M059J (cell line): ENCODE data around the gene AQP9. TPM values are rescaled to one million over a fixed set of nuclear protein-coding genes. Genes with fewer than 3 reads are reported as not detected.
"Not testable (repeated sequence)": the region's sequence is repeated elsewhere in the genome, so short reads cannot be mapped to it uniquely, and the experiment has no call there.

ENCODE experiments used
- DNase-seq: peaks from one replicate; pipeline ENCODE4 v3.0.0-alpha.2; 2012; ENCODE audit warnings: low read depth
- total RNA-seq: library from RNA; depleted of rRNA; stranded (reverse); fragments of >200 nt; shearing (Covaris generic); gene quantifications from 2 replicates; pipeline ENCODE4 v1.2.3, GENCODE V29; 2014

The AQP9 gene
- total RNA-seq, 1 experiment from 2014 or later, result not detected

DNA sequence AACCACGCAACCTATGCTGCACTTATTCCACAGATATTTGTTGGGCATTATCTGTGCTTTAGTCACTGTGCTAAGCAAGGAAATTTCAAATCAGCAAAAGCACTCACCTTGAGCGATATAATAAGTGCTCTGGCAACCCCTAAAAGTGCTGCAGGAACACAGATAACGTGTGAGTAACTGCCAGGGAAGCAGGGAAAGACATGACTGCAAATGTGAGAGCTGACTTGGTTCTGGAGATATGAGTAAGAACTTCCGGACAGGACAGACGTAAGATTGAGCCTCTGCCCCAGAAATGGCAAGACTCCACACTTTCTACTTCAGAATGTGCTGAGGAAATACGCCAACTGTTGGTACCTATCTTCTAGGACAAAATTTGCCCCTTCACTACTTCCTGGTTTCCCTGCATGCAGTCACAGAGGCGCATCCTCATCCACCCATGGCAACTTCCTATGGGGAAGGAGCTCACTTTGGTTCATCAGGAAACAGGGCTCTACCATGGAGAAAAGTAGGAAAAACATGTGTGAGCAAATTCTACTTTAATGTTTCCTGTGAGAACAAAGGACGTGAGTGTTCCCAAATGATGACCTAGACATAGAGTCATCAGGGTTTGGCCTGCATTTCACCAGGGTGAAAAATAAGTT, 41.7 kb downstream of the AQP9 start:
- DNase-seq, result peak; percentile 61

DNA sequence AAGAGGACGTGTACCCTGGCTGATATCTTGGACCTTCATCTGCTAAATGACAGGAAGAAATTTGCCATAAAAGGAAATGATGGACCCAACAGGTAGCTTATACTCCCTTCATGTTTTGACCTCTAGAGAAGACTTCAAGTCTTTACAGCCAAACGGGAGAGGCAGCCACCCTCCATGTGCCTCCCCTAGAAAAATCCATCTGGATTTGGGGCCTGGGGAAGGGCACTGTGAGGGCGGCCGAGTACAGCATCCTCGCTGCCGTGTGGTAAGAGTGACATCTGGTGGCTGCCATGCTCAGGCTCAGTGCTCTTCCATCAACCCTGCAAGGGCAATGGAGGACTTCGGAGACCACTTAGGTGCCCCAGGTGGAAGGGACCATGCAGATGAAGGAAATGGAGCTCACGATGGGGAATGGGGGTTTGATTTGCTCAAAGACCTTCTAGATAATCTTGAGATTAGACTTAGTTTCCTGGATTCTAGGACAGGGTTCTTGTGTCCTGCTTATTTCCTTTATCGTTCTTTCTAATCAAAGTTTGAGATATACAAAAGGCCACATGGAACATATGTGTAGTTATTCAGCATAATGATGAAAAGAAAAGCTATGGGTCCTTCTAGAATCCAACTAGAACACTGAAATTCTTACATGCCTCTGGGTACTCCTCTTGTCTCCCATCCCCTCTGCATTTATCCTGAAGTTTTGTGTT, 44.4 kb downstream of the AQP9 start:
- peak; percentile 40 for DNase-seq

DNA sequence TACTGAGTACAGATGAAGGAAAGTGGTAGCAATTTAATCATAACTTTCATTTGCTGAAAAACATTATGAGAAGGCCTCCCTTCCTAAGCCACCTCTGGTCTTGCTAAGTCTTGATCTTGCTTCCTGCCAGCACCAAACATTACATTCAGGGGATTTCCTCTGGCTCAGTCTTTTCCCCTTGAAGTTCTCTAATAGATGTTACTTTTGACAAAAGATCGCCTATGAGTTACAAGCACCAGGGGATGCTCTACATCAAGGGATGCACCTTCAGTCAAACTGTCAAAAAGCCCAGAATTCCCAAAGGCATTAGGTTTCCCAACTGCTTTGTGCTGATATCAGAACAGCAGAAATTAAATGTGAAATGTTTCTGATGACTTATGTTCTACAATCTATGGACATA, 47.3 kb downstream of the AQP9 start:
- no peak for DNase-seq

DNA sequence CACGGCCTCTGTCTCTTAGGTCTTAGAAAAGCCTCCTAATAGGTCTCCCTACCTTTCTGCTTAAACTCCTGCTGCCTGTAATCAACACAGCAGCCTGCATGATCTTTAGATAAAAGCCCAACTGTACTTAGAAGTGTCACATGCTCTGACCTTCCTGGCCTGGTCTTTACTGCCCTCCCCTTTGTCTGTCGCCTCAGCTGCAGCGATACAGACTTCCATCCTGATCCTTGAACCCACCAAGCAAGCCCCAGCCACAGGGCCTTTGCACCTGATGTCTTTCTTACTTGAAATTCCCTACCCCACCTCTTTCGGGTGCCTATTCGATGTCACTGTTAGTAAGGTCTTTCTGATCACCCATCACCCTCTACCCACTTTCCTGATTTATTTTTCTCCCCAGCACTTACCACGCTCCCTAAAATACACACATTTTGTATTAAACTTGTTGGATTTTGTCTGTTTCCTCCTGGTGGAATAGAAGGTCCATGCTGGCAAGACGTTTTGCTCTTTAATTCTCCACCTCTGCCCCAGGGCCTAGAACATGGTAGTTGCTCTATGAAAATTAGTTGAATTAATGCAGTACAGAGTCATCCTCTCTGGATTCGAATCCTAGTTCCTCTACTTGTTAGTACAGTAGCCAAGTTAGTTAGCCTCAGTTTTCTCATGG, 51.1 kb downstream of the AQP9 start:
- DNase-seq, result no peak

DNA sequence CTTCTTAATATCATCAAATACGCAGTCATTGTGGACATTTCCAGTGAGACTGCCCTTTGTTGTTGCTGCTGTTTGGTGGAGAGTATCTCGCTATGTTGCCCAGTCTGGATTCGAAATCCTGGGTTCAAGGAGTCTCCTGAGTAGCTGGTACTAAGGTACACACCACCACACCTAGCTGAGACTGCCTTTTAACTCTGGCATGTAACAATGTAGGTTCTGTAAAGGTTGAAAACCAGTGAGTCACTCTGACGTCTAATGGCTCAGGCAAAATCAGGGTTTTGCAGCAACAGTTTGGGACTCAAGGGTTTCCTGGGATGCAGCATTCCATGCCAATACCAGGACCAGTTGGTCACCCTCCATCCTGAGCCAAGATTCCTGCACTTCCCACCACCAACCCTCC, 52.2 kb downstream of the AQP9 start:
- peak; percentile 33 for DNase-seq

DNA sequence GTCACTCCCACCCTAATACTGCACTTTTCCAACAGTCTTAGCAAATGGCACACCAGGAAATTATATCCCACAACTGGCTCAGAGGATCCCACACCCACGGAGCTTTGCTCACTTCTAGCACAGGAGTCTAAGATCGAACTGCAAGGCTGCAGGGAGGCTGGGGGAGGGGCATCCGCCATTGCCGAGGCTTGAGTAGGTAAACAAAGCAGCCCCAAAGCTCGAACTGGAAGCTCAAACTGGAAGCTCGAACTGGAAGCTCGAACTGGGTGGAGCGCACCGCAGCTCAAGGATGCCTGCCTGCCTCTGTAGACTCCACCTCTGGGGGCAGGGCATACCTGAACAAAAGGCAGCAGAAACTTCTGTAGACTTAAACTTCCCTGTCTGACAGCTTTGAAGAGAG, 55.5 kb downstream of the AQP9 start:
- DNase-seq, result not testable (repeated sequence)

DNA sequence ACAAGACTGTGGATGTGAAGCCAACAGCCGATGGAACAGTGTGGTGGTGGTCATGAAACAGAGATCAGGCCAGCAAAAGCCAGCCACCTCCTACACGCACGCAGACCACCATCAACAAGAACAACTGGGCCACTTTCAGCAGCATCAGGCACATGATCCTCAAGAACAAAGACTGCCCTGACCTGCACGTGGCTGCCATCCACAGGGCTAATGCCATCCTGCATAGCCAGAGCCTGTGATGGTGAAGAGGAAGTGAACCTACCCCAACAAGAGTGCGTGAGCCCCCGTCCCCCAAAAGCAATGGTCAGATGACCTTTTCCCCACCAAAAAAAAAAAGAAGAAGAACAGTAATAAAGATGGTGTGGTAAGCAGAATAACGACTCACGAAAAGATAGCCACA, 62.6 kb downstream of the AQP9 start:
- DNase-seq, result no peak

DNA sequence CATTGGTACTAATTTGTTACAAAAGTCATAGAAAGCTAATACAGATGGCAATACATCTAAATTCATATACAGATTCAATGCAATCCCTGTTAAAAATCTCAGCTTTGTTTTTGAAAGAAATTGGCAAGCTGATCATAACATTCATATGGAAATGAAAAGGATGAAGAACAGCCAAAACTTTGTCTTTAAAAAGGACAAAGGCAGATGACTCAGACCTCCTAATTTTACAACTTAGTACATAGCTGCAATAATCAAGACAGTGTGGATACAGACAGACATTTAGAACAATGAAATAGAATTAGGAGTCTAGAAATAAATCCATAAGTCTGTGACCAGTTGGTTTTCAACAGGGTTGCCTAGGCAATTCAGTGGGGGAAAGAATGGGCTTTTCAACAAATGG, 63.3 kb downstream of the AQP9 start:
- no peak for DNase-seq

DNA sequence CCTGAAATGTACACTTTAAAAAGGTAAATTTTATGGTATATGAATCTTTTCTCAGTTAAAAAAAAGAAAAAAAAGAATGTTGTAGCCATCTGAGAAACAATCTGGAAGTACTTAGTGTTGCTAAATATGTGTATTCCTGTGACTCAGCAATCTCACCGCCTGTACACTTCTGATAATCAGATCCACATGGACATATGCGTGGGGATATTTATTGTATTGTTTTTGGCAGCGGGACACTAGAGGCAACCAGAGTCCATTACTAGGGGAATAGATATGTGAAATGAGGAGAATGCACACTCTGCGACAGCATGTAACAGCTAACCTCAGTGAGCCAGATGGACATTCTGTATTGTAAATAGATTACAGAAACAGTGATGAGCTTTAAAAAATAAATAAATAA, 65.4 kb downstream of the AQP9 start:
- peak; percentile 26 for DNase-seq

DNA sequence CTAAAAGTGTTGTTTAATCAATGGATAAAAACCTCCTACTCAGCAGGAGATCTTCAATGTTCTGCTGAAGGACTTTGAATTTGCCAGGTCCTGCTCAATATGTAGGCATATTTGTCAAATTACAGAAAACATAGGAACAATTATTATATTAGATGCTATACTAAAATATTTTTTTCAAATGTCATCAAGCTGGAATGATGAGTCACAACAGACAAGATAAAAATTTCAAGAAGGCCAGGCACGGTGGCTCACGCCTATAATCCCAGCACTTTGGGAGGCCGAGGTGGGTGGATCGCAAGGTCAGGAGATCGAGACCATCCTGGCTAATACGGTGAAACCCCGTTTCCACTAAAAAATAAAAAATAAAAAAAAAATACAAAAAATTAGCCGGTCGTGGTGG, 68.0 kb downstream of the AQP9 start:
- no peak for DNase-seq

DNA sequence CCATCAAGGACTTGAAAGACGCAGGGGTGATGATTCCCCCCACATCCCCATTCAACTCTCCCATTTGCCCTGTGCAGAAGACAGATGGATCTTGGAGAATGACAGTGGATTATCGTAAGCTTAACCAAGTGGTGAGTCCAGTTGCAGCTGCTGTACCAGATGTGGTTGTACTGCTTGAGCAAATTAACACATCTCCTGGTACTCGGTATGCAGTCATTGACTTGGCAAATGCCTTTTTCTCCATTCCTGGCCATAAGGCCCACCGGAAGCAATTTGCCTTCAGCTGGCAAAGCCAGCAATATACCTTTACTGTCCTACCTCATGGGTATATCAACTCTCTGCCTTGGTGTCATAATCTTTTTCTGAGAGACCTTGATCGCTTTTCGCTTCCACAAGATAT, 70.0 kb downstream of the AQP9 start:
- not testable (repeated sequence) for DNase-seq

DNA sequence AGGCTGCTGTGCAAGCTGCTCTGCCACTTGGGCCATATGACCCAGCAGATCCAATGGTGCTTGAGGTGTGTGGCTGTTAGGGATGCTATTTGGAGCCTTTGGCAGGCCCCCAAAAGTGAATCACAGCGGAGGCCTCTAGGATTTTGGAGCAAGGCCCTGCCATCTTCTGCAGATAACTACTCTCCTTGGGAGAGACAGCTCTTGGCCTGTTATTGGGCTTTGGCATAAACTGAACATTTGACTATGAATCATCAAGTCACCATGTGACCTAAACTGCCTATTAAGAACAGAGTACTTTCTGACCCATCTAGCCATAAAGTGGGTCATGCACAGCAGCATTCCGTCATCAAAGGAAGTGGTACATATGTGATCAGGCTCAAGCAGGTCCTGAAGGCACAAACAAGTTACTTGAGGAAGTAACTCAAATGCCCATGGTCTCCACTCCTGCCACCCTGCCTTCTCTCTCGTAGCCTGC, 70.9 kb downstream of the AQP9 start:
- peak; percentile 38 for DNase-seq

DNA sequence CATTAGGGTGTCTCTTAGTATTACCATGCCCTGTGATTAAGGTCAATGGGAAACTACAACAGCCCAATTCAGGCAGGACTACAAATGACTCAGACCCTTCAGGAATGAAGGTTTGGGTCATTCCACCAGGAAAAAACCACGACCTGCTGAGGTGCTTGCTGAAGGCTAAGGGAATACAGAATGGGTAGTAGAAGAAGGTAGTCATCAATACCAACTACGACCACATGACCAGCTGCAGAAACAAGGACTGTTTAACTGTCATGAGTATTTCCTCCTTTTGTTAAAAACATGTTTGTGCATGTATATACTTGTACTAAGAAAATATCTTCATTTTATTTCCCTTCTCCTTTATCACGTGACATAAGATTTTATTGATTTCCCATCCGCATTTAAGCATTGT, 71.8 kb downstream of the AQP9 start:
- peak; percentile 33 for DNase-seq

DNA sequence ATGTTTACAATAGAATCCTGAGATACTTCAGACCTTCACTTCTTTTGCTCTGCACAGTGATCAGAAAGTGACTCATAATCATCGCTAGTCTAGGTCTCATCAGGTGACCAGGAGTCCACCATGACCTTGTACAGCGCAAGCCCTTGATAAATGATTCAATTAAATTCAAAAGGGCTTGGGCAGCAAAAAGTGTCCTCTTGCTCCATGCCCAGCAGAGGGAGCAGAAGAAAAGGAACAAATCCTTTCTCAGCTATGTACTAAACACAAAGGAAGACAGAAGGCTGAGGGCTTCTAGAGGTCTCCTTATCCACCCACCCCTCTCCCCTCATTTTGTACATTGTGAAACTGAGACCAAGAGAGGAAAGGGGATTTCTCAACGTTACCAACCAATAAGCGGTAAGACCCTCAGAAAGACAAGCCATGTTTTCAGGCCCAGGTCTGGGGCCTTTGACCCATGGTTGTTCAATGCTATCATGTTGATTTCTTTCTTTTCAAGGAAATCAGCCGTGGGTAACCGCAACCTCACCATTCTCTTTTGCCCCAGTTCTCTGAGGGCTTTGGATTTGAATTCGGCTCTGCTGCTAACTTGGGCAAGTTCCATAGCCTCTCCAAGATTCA, 74.8 kb downstream of the AQP9 start:
- peak; percentile 51 for DNase-seq

DNA sequence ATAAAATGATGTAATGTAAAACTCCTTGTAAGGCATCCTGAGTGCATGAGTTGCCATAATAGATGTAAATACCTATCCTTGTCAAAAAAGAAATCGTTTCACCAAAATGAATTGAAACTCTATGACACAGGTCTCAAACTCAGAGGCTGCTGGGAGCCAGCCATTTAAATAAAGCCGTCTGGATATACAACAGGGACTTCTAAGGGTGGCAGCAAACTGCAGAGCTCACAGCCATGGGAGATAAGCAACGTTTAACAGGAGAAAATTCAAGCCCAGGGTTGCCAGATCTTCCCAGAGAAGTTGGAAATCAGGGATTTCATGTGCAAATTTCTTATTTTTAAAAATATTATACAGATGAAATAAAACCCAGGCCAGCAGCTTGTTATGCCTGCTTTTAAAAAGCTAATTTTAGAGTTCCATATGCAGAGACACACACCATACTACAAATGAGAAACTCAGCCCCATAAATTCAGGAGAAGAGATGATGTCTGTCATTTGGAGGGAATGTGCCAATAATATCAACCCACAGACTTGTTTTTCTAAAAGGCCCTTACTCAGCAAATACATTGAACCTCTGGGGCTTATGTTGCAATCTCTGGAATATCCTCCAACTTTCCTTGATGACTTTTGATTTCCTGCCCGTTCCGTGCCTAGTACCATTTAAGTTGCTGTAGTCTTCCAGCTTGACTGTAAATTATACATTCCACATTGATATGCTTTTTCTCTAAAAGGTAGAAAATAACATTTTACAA, 75.6 kb downstream of the AQP9 start:
- DNase-seq, result no peak

DNA sequence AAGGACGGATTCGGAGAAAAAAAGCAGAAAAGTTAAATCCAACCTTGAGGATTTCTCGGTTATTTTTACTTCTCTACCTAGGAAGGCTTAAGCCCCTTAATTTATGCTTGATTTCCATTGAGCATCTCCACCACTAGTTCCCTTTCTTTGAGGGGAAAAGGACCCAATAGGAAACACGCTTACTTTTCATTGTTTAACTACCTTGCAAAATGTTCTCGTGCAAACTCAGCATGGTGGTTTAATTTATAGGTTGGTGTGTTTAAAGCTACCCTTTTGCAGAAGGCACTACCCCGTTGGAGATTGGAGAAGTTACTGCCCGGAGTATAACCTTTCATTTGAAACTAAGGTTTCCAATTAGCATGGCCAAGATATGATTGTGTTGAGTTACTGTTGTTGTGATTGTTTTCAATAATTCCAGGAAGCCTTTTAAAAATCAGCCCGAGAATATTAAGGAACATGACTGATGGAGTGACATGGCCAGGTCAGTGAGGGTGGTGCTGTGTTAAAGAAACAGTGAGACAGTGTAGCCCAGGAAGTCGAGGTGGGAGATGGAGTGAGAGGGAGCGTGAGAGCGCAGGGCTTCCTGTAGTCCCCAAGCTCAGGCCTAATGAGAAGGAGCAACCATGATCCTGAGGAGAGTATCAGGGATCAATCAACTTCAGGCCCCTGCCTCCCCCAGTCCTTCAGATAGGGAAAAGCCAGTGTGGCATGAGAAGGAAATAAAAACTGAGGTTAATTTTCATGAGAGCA, 76.6 kb downstream of the AQP9 start:
- no peak for DNase-seq

DNA sequence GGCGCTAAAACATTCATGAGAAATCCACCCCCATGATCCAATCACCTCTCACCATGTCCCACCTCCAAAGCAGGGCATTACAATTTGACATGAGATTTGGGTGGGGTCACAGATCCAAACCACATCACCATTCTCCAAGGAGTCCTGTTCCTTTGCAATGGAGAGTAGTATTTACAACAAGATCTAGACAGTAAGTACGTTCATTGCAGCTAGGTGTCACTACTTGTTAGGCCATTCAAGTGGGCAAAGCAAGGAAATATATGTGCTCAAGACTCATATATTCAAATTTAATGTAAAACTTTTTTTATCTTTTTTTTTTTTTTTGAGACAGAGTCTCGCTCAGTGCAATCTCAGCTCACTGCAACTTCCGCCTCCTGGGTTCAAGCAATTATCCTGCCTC, 79.3 kb downstream of the AQP9 start:
- DNase-seq, result no peak

DNA sequence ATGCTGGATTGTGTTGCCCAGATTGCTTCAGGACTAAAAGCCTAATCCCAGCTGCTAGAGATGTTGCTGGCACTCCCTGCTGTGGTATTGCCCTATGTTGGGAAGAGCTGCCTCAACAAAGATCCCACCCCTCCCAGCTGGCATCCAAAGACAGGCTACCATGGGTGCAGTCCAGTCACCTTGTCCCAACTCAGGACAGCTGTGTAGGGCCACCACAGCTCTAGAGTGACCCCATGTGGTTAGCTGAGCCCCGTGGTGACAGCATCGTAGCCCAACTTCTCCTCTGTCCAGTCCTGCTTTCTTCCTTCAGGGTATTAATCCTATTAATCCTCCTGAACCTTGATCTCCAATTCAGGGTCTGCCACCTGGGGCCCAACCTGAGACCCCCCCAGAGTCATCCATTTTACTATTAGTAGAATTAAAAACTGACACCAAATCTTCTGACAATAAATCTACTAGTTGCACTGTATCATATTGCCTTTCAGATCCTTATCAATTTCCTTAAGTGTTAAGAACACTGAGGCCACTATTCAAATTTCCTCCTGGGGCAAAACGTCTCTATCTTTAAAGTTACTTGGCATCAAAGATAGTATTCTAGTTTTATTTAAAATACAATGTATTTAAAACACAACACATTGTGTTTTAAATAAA, 83.5 kb downstream of the AQP9 start:
- peak; percentile 28 for DNase-seq

DNA sequence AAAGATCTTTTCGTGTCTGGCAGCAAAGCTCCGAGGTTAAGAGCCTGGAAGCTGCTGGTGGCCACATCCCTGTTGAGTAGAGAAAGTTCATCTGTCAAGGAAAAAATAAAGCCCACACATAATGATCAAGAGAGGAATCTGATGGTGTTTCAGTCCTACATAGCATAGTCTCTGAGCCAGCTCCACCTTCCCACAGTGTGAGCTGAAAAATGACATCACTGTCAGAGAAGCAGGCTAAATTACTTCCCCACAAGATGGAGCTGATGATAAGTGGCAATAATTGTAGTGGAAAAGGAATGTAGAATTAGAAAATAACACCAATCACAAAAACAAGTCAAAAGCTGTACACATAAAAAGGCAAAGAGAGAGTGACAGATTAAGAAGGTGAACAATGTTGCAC, 84.5 kb downstream of the AQP9 start:
- peak; percentile 38 for DNase-seq

DNA sequence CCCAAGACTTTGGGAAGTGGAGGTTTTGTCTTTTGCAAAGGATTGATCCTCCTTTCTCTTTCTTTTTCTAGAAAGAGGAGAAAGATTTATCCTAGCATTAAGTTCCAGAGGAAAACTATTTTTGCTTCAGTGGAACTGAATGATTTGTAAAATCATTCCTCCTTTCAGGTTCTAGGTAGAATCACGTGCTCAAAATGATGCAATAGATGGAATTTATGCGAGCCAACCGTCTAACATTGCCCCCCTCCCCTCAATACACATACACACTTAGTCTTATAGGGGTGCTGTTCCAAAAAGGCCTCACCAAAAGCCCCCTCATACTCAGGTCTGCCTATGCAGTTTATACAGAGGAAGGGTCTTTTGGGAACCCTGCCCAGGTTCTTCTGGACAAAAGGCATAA, 85.3 kb downstream of the AQP9 start:
- DNase-seq, result no peak

DNA sequence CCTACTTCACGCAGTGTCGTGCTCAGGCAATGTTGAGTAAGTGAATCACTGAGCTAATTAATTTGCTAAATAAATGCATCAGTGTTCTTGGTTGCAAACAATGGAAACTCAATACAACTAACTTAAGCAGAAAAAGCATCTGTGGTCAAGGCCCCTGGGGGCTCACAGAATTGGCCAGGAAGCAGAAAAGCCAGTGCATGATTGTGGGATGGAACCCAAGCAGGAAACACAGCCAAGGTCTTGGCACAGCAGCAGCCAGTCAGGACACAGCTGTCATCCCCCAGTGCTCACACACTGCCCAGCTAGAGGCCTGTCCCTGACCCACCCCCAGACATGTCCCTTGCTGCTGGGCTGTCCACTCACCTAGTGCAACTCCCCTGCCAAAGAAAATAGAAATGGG, 85.9 kb downstream of the AQP9 start:
- peak; percentile 78 for DNase-seq
